Measurements from ENCODE around the gene TMEM250.

Gene TMEM250, protein sequence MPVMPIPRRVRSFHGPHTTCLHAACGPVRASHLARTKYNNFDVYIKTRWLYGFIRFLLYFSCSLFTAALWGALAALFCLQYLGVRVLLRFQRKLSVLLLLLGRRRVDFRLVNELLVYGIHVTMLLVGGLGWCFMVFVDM

DNA sequence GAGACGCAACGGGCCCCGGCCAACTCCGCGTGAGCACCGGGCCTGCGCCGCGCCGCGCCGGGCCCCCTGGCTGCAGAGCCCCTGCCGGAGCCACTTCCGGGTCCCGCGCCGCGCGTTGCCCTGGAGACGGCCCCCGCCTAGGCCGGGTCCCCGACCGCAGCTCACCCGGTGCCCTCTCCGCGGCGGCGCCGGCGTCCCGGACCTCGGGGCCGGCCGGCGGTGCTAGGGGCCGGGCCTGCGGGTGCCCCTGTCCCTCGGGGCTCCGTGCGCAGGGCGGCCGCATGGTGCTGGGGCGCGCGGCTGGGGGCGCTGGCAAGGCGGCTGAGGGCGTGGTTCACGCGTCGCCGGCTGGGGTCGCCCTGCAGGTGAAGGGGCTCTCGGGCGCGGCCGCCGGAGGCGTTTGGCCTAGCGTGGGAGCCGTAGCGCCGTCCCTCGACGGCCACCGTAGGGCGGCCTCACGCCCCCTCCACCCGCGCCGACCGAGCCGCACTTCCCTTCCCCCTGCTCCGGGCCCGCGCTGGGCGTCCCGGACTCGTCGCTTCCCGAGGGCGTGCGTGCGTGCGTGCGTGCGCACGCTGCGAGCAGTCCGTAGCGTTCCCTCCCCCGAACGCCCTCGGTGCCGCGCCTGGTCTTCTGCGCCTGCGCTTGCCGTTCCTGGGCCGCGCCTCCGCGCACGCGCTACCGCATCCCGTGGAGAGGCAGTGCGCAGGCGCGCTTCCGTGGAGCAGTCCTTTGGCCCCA is at the start of gene TMEM250:
TSS of gene TMEM250 (minus strand) at position 556 of the 741 bp plus-strand sequence. CDS start 1,975 bp downstream, outside the sequence.
- H3K27ac Mint-ChIP-seq = peak within 1 kb of the TSS; percentile 78
- H3K36me3 Mint-ChIP-seq (ENCODE audit: low read depth) = peaks cover 9% of the 10 kb centered on the region
- no peaks in the 10 kb centered on the region for H3K9me3 Mint-ChIP-seq
- peak; percentile 97 for DNase-seq (ENCODE audit: low spot score)
- no peaks in the 10 kb centered on the region for H3K27me3 Mint-ChIP-seq (ENCODE audit: low read depth)
- peak within 1 kb of the TSS; percentile 80 for H3K4me3 Mint-ChIP-seq
- peaks cover 3% of the 10 kb centered on the region for H3K4me1 Mint-ChIP-seq (ENCODE audit: low read depth)

DNA sequence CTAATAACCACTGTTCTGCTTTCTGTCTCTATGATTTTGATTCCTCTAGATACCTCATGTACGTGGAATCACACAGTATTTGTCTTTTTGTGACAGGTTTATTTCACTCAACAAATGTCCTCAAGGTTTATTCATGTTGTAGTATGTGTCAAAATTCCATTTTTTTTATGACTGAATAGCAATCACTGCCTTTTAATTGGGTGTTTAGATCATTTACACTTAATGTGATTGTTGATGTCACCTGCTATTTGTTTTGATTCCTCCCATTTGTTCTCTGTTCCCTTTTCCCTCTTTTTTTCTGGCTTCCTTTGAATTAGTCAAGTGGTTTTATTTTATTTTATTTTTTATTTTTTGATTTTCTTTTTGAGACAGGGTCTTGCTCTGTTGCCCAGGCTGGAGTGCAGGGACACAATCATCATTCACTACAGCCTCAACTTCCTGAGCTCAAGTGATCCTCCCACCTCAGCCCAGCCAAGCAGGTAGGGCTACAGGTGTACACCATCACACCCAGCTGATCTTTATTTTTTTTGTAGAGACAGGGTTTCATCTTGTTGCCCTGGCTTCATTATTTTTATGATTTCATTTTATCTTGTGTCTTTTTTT is 44.7 kb upstream of the TMEM250 start:
- Mint-ChIP-seq H3K4me3 (no peak overlapping the region), H3K9me3 (no peaks in the 10 kb centered on the region), H3K27me3 (ENCODE audit: low read depth) (no peaks in the 10 kb centered on the region), H3K36me3 (ENCODE audit: low read depth) (no peaks in the 10 kb centered on the region), H3K27ac (no peak overlapping the region), H3K4me1 (ENCODE audit: low read depth) (no peaks in the 10 kb centered on the region)
- no peak for DNase-seq (ENCODE audit: low spot score)

- Mint-ChIP-seq H3K27ac (no peak overlapping the region), H3K9me3 (no peaks in the 10 kb centered on the region), H3K4me3 (no peak overlapping the region), H3K27me3 (ENCODE audit: low read depth) (no peaks in the 10 kb centered on the region), H3K4me1 (ENCODE audit: low read depth) (no peaks in the 10 kb centered on the region), H3K36me3 (ENCODE audit: low read depth) (no peaks in the 10 kb centered on the region)
- no peak for DNase-seq (ENCODE audit: low spot score)
Observed at GRCh38 chr9:136160995-136161610, 42.4 kb upstream of the TMEM250 start.

GRCh38 chr9:136160381-136160841 is 41.7 kb upstream of the TMEM250 start:
- Mint-ChIP-seq H3K36me3 (ENCODE audit: low read depth) (no peaks in the 10 kb centered on the region), H3K4me1 (ENCODE audit: low read depth) (no peaks in the 10 kb centered on the region), H3K27ac (no peak overlapping the region), H3K27me3 (ENCODE audit: low read depth) (no peaks in the 10 kb centered on the region), H3K4me3 (no peak overlapping the region), H3K9me3 (no peaks in the 10 kb centered on the region)
- no peak for DNase-seq (ENCODE audit: low spot score)

GRCh38 chr9:136159851-136160250 is 41.2 kb upstream of the TMEM250 start:
- DNase-seq (ENCODE audit: low spot score) = no peak
- no peaks in the 10 kb centered on the region for H3K9me3 Mint-ChIP-seq
- H3K36me3 Mint-ChIP-seq (ENCODE audit: low read depth) = no peaks in the 10 kb centered on the region
- no peaks in the 10 kb centered on the region for H3K27me3 Mint-ChIP-seq (ENCODE audit: low read depth)
- H3K4me1 Mint-ChIP-seq (ENCODE audit: low read depth) = no peaks in the 10 kb centered on the region
- H3K27ac Mint-ChIP-seq = no peak overlapping the region
- H3K4me3 Mint-ChIP-seq = no peak overlapping the region

GRCh38 chr9:136157477-136158265 is 39.0 kb upstream of the TMEM250 start:
- H3K36me3 Mint-ChIP-seq (ENCODE audit: low read depth) = no peaks in the 10 kb centered on the region
- DNase-seq (ENCODE audit: low spot score) = no peak
- H3K4me1 Mint-ChIP-seq (ENCODE audit: low read depth) = no peaks in the 10 kb centered on the region
- no peaks in the 10 kb centered on the region for H3K27me3 Mint-ChIP-seq (ENCODE audit: low read depth)
- H3K9me3 Mint-ChIP-seq = no peaks in the 10 kb centered on the region
- H3K4me3 Mint-ChIP-seq = no peak overlapping the region
- H3K27ac Mint-ChIP-seq = no peak overlapping the region

DNA sequence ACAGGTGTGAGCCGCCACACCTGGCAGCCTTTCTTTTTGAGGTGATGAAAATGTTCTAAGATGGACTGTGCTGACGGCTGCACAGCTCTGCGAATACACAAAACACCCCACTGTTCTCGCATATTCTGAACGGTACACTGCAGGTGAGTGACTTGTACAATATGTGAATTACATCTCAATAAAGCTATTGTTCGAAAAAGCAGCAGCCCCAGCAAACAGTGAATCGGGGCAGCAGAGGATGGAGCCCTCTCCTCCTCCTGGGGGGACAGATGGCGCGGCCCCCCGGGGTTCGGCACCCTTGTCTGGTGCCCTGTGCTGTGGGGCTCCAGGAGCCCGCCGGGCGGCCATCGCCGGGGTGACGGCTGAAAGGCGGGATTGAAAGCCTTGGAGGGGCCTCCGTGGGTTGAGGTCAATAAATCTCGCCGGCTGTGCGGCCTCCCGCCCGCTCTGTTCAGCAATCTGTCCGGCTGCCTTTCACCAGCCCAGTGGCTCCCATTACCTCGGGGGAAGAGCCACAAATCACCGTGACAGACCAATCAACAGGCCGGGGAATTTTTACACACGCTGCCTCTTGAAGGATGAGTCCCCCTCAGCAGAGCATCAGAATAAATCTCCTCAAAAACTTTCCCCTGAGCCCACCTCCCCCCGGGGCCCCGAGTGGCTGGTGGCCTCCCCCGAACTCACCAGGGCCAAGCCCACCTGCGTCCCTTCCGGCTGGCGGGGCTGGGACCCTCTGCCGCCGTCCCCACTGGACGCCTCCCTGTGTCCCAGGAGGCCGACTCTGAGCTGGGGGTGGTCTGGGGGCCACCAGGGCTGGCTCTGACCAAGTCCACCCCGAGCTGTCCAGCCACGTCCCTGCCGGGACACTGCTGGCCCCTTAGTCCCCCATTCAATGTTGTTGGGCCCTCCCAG is 37.8 kb upstream of the TMEM250 start:
- no peaks in the 10 kb centered on the region for H3K36me3 Mint-ChIP-seq (ENCODE audit: low read depth)
- H3K27ac Mint-ChIP-seq = no peak overlapping the region
- H3K9me3 Mint-ChIP-seq = no peaks in the 10 kb centered on the region
- H3K27me3 Mint-ChIP-seq (ENCODE audit: low read depth) = no peaks in the 10 kb centered on the region
- H3K4me3 Mint-ChIP-seq = no peak overlapping the region
- no peak for DNase-seq (ENCODE audit: low spot score)
- no peaks in the 10 kb centered on the region for H3K4me1 Mint-ChIP-seq (ENCODE audit: low read depth)

- no peaks in the 10 kb centered on the region for H3K27me3 Mint-ChIP-seq (ENCODE audit: low read depth)
- no peak overlapping the region for H3K27ac Mint-ChIP-seq
- H3K36me3 Mint-ChIP-seq (ENCODE audit: low read depth) = no peaks in the 10 kb centered on the region
Observed at GRCh38 chr9:136155576-136155975, 36.9 kb upstream of the TMEM250 start.

DNA sequence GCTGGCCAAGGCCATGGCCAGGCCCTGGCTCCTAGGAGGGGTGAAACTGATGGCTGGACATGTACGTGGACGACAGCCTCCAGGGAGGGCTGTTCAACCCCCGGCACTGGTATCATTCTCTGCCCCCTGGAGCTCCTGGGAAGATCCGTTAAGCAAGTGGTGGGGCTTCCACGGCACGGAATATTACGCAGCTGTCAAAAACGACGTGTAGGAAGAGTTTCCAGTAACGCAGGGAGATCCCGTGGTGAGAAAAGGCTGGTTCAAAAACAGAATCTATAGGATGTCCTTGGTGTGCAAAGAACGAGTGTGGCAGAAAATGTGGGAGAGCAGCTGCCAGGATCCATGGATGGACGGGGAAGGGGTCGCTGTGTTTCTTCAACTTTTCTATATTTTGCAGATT is 36.3 kb upstream of the TMEM250 start:
- Mint-ChIP-seq H3K9me3 (no peaks in the 10 kb centered on the region), H3K27ac (no peak overlapping the region), H3K36me3 (ENCODE audit: low read depth) (no peaks in the 10 kb centered on the region), H3K4me3 (no peak overlapping the region), H3K4me1 (ENCODE audit: low read depth) (no peaks in the 10 kb centered on the region), H3K27me3 (ENCODE audit: low read depth) (no peaks in the 10 kb centered on the region)
- DNase-seq (ENCODE audit: low spot score) = no peak

More at GRCh38 chr9:136155576-136155975, 36.9 kb upstream of the TMEM250 start:
- Mint-ChIP-seq H3K4me1 (ENCODE audit: low read depth) (no peaks in the 10 kb centered on the region), H3K9me3 (no peaks in the 10 kb centered on the region), H3K4me3 (no peak overlapping the region)
- no peak for DNase-seq (ENCODE audit: low spot score)

- Mint-ChIP-seq H3K27ac (no peak overlapping the region), H3K4me1 (ENCODE audit: low read depth) (no peaks in the 10 kb centered on the region), H3K4me3 (no peak overlapping the region), H3K9me3 (no peaks in the 10 kb centered on the region), H3K36me3 (ENCODE audit: low read depth) (no peaks in the 10 kb centered on the region), H3K27me3 (ENCODE audit: low read depth) (no peaks in the 10 kb centered on the region)
- DNase-seq (ENCODE audit: low spot score) = no peak
Observed at GRCh38 chr9:136153381-136154065, 34.8 kb upstream of the TMEM250 start.

GRCh38 chr9:136152931-136153330 is 34.3 kb upstream of the TMEM250 start:
- DNase-seq (ENCODE audit: low spot score) = no peak
- Mint-ChIP-seq H3K9me3 (no peaks in the 10 kb centered on the region), H3K4me1 (ENCODE audit: low read depth) (no peaks in the 10 kb centered on the region), H3K27ac (no peak overlapping the region), H3K27me3 (ENCODE audit: low read depth) (no peaks in the 10 kb centered on the region), H3K36me3 (ENCODE audit: low read depth) (no peaks in the 10 kb centered on the region), H3K4me3 (no peak overlapping the region)

GRCh38 chr9:136152543-136152866 is 33.8 kb upstream of the TMEM250 start:
- Mint-ChIP-seq H3K9me3 (no peaks in the 10 kb centered on the region), H3K4me1 (ENCODE audit: low read depth) (no peaks in the 10 kb centered on the region), H3K4me3 (no peak overlapping the region), H3K27me3 (ENCODE audit: low read depth) (no peaks in the 10 kb centered on the region), H3K27ac (no peak overlapping the region), H3K36me3 (ENCODE audit: low read depth) (no peaks in the 10 kb centered on the region)
- no peak for DNase-seq (ENCODE audit: low spot score)
